GM19452 (cell line): Measurements from ENCODE around the gene SLC34A1.
A peak's percentile ranks its signal among the peaks of the same experiment; 100 is the strongest.

Experiments
- ATAC-seq: cut with Tn5 transposase; IDR thresholded peaks from one replicate; pipeline ENCODE4 v1.9.1; 2021; ENCODE audit not compliant: unreplicated experiment

SLC34A1 gene

GRCh38 chr5:177443144-177443983 is 59.1 kb downstream of the SLC34A1 start:
- no peak for ATAC-seq

DNA sequence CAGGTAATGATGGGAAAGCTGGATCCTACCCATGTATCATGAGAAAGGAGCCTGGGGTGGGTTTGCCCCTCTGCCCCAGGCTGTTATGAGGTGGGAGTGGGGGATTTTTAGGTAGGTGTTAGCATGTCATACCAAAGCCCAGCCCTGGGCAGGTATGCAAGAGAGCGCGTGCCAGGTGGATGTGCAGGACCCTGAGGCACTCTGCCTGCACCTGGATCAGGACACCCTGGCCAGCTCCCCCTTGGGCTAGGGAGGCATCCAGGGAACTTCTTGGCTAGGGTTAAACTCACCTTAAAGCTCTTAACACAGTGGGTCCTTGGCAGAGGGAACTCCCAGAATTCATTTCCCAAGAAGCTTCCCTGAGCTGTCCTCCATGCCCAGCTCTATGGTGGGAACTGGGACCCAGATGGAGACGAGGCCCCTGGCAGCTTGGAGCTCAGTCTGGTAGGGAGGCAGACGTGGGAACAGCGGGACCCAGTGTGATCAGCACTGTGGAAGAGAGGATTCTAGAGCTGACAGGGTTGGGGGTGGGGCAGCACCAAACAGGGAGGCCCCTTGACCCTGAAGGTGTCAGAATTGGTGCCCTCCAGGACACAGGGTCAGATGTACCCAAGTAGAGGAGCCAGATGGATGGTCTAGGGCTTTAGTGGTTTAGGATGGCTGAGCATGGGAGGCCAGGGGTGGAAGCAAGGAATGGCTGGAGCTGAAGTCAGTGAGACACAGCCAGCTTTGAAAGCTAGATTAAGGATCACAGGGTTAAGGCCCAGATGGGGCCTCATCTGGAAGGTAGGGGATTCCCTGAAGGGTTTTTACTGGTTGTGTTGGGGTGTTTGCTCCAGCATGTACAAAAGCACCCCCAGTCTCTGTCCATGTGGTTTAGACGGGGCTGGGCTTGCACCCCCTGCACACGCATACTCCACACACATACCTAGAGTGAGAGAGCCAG is 60.1 kb downstream of the SLC34A1 start:
- no peak for ATAC-seq

DNA sequence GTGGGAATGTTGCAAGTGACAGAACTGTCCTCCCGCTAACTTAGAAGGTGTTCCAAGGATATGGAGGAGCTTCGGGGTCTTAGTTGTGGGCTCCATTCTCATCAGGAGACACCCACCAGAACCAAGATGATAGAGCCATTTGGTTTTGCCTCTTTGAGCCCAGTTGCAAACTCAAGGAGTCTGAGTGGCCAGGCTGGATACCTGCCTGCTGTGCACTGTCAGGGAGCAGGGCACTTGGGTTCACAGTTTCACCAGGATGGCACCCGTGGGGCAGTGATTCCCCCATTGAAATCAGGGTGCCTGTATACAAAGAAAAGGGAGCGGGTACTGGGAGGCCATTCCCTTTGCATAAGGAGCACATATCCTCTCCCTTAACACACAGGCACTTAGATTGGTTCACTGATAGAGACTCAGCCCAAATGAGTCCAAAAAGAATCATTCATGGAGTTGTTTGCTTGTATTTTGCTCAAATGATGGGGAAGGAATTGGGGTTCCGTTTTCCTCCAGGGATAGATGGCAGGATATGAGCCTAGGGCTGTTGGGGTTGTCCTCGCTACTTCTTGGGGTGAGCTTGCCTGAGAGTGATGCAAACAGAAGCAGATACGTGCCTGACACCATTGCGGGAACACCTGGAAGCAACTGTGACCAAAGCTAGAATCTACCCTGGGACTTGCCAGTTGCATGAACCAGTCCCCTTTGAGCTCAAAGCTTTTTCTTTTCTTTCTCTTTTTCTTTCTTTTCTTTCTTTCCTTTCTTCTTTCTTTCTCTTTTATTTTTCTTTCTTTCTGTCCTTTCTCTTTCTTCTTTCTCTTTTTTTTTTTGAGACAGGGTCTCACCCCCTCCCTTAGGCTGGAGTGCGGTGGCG is 61.0 kb downstream of the SLC34A1 start:
- no peak for ATAC-seq

DNA sequence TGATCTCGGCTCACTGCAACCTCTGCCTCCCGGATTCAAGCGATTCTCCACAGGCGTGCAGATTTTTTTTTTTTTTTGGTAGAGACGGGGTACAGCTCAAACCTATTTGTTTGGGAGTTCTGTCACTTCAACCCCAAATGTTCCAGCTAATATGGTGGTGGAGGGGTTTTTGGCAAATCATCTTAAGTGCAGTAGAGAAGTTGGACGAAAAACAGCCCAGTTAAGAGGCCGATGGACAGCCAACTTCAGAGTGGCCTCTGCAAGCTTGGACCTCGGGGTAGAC is 61.6 kb downstream of the SLC34A1 start:
- ATAC-seq, result no peak

DNA sequence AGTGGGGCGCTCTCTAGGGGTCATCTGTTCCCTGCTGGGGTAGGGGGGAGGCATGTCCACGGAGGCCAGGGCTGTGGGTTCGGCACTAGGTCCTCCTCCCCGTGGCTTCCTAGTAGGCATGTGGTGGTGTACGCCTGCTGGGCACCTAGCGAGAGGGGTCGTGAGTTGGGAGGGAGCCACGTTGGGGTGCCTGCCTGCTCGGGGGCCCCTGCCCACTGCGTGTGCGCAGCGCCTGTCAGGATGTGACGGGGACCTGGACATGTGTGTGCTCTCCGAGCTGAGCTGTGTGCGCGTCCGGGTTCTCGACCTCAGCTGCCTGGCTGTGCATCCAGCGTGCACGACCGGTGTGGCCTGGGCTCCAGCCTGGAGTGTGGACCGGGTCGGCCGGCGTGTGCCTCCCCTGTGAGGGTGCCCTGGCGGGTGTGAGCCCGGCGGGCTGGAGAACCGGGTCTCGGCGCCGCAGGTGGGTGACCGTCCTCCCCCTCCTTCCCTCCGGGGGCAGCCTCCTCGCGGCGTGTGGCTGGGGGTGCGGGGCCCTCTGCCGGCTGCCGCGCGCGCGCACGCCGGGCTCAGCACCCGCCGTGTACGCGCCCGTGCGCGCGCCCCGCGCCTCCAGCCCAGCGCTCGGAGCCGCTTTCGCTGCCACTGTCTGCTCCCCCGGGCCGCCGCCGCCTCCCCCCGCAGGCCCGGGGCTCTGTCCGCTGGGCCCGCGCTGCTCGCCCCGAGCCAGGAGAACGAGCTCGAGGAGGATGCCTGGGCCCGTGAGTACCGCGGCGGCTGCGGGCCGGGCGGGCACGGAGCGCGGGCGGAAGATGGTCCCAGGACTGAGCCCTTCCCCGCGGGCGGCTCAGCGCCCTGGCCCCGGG is 62.2 kb downstream of the SLC34A1 start, which contains the start of gene PRR7:
PRR7 (plus strand) TSS at position 615 of the 866 bp plus-strand sequence. CDS start 8,254 bp downstream, outside the sequence.
- peak; percentile 59 for ATAC-seq

DNA sequence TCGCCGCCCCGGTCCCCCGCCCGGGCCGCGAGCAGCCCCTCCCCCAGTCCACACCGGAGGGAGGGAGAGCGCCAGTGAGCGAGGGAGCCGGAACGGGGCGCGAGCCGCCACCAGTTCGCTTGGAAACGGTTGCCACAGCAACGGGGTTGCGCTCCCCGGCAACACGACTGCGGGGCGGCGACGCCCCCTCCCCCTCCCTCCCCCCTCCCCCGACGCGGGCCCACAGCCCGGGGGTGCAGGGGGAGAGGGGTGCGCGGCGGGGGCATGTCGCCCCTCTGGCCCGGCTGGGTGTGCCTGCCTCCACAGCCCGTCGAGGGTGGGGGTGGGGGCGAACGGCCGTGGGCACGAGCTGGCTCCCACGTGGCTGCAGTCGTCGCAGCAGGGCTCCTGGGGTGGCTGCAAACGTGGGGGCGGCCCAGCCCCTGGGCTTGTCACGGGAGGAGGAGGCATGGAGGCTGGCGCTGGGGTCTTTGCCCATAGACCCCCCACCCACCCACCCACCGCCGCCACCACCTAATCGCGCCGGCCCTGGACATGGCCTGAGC is 62.9 kb downstream of the SLC34A1 start:
- peak; percentile 44 for ATAC-seq

- no peak for ATAC-seq
These were observed 63.5 kb downstream of the SLC34A1 start for GRCh38 chr5:177447611-177448243.
